Endodermal cell (in vitro differentiated cells): Measurements from ENCODE around the gene DTD1. TPM values are rescaled to one million over a fixed set of nuclear protein-coding genes. Genes with fewer than 3 reads are reported as not detected.

ENCODE experiments used
- DNase-seq: peaks from one replicate; pipeline ENCODE4 v3.0.0-alpha.2; 2017
- H3K27ac ChIP-seq: 2 replicates; pipeline ENCODE4 v1.5.1; 2013; ENCODE audit warnings: mild to moderate bottlenecking, low read depth, low read length, moderate library complexity
- H3K27me3 ChIP-seq: 2 replicates; pipeline ENCODE4 v1.6.1; 2013; ENCODE audit warnings: mild to moderate bottlenecking, low read length, moderate library complexity; ENCODE audit not compliant: insufficient read depth, control insufficient read depth, poor library complexity, severe bottlenecking
- H3K36me3 ChIP-seq: 2 replicates; pipeline ENCODE4 v1.7.0; 2013; ENCODE audit warnings: mild to moderate bottlenecking, low read length, moderate library complexity; ENCODE audit not compliant: control insufficient read depth, insufficient read depth
- H3K4me1 ChIP-seq: one replicate; pipeline ENCODE4 v1.7.0; 2013; ENCODE audit warnings: low read length; ENCODE audit not compliant: control insufficient read depth, insufficient read depth
- H3K4me3 ChIP-seq: 2 replicates; pipeline ENCODE4 v1.5.1; 2013; ENCODE audit warnings: mild to moderate bottlenecking, low read length, moderate library complexity
- H3K9ac ChIP-seq: 2 replicates; pipeline ENCODE4 v1.6.1; 2013; ENCODE audit warnings: mild to moderate bottlenecking, low read length, moderate library complexity; ENCODE audit not compliant: poor library complexity, severe bottlenecking; ENCODE audit errors: extremely low read depth
- H3K9me3 ChIP-seq: 2 replicates; pipeline ENCODE4 v1.6.1; 2013; ENCODE audit warnings: mild to moderate bottlenecking, low read length, moderate library complexity; ENCODE audit not compliant: control insufficient read depth
- H3K27ac Mint-ChIP-seq: 2 replicates; pipeline ENCODE4 v1.8.0; 2020; ENCODE audit warnings: mixed read lengths
- H3K27me3 Mint-ChIP-seq: 2 replicates; pipeline ENCODE4 v1.8.0; 2021; ENCODE audit warnings: mild to moderate bottlenecking, mixed read lengths; ENCODE audit not compliant: insufficient read depth
- H3K36me3 Mint-ChIP-seq: 2 replicates; pipeline ENCODE4 v1.8.0; 2020; ENCODE audit warnings: low read depth, mixed read lengths
- H3K4me1 Mint-ChIP-seq: 2 replicates; pipeline ENCODE4 v1.8.0; 2020; ENCODE audit warnings: mixed read lengths
- H3K4me3 Mint-ChIP-seq: 2 replicates; pipeline ENCODE4 v1.8.0; 2020; ENCODE audit warnings: mild to moderate bottlenecking, moderate library complexity, mixed read lengths
- H3K9me3 Mint-ChIP-seq: 2 replicates; pipeline ENCODE4 v1.8.0; 2020; ENCODE audit warnings: mild to moderate bottlenecking, mixed read lengths
- WGBS, 2 experiments: methylation state at CpG; one replicate each; pipeline versions ENCODE4 v1.1.5 to v1.1.7; 2013; ENCODE audit warnings: missing lambda C conversion rate in 2 of 2, mixed read lengths in 1 of 2; ENCODE audit not compliant: insufficient coverage in 1 of 2, insufficient read length in 1 of 2; 5-methylcytosine and 5-hydroxymethylcytosine counted together
- total RNA-seq, 2 donors: library from RNA; stranded (reverse); fragmentation: NEBNext Ultra II Directional in 1 of 2; extraction: Animal tissue kit (Norgen Biotek cat#: 25700) in 1 of 2; gene quantifications; 2 replicates in 1 of 2; 3 replicates in 1 of 2; pipeline ENCODE4 v1.2.1, GENCODE V29; 2021
- TF ChIP-seq, protein P1 (sequence below): fragments of 200-600 bp; sonication (generic); conservative IDR thresholded peaks from 2 replicates; pipeline ENCODE4 v1.5.0; 2021; ENCODE audit warnings: antibody characterized with exemption, mild to moderate bottlenecking

DTD1 gene
- total RNA-seq, 2 donors from 2014 or later = 34.2 to 44.0 TPM

GRCh38 chr20:18623156-18623910, 35.5 kb downstream of the DTD1 start:
- Histone ChIP-seq H3K9me3 (no peaks in the 10 kb centered on the region), H3K9ac (no peak overlapping the region), H3K36me3 (no peaks in the 10 kb centered on the region), H3K27me3 (no peaks in the 10 kb centered on the region), H3K27ac (no peak overlapping the region), H3K4me3 (no peak overlapping the region), H3K4me1 (no peaks in the 10 kb centered on the region)
- TF ChIP-seq, protein P1, sequence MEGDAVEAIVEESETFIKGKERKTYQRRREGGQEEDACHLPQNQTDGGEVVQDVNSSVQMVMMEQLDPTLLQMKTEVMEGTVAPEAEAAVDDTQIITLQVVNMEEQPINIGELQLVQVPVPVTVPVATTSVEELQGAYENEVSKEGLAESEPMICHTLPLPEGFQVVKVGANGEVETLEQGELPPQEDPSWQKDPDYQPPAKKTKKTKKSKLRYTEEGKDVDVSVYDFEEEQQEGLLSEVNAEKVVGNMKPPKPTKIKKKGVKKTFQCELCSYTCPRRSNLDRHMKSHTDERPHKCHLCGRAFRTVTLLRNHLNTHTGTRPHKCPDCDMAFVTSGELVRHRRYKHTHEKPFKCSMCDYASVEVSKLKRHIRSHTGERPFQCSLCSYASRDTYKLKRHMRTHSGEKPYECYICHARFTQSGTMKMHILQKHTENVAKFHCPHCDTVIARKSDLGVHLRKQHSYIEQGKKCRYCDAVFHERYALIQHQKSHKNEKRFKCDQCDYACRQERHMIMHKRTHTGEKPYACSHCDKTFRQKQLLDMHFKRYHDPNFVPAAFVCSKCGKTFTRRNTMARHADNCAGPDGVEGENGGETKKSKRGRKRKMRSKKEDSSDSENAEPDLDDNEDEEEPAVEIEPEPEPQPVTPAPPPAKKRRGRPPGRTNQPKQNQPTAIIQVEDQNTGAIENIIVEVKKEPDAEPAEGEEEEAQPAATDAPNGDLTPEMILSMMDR = no peak
- Mint-ChIP-seq H3K9me3 (no peaks in the 10 kb centered on the region), H3K4me1 (no peaks in the 10 kb centered on the region), H3K27ac (no peak overlapping the region), H3K36me3 (peaks cover 6% of the 10 kb centered on the region), H3K27me3 (no peaks in the 10 kb centered on the region), H3K4me3 (no peak overlapping the region)
- no peak for DNase-seq
- WGBS, 2 experiments = 85 to 100% methylated on average over 5 to 12 of the region's 14 CpGs

DNA sequence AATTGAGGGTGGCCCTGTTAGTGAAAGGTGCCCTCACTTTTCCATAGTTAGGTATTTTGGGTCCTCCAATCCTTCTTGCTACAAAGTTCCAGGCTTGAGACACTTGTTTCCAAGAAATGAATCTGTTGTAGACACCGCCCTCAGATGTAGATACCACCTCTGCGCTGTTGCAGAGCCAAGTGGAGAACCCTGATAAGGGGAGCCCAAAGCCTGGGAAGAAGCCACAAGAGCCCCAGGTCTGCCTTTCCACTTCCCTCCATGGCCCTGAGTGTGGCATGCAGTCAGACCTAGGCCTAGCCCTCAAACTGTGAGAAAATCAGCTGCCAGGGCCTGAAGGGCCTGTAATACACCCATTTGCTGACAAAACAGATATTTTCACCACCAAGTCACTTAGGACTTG, 37.1 kb downstream of the DTD1 start:
- Mint-ChIP-seq H3K9me3 (no peaks in the 10 kb centered on the region), H3K27me3 (no peaks in the 10 kb centered on the region), H3K4me1 (no peaks in the 10 kb centered on the region), H3K4me3 (no peak overlapping the region), H3K36me3 (peaks cover 9% of the 10 kb centered on the region), H3K27ac (peak overlapping the region; percentile 39)
- no peak overlapping the region for H3K27ac ChIP-seq
- H3K9me3 ChIP-seq = no peaks in the 10 kb centered on the region
- no peaks in the 10 kb centered on the region for H3K36me3 ChIP-seq
- H3K4me3 ChIP-seq = no peak overlapping the region
- DNase-seq = no peak
- no peak overlapping the region for H3K9ac ChIP-seq
- 50% methylated on average over 2 of the region's 2 CpGs for WGBS, 2 experiments
- TF ChIP-seq, protein P1 = no peak
- H3K27me3 ChIP-seq = no peaks in the 10 kb centered on the region
- H3K4me1 ChIP-seq = no peaks in the 10 kb centered on the region

- H3K27ac ChIP-seq = no peak overlapping the region
- Mint-ChIP-seq H3K27me3 (no peaks in the 10 kb centered on the region), H3K4me1 (no peaks in the 10 kb centered on the region), H3K27ac (no peak overlapping the region), H3K36me3 (peaks cover 9% of the 10 kb centered on the region), H3K4me3 (no peak overlapping the region), H3K9me3 (no peaks in the 10 kb centered on the region)
- H3K9ac ChIP-seq = no peak overlapping the region
- WGBS, 2 experiments = 80 to 100% methylated on average over 2 to 6 of the region's 6 CpGs
- no peaks in the 10 kb centered on the region for H3K27me3 ChIP-seq
- H3K4me3 ChIP-seq = no peak overlapping the region
- no peaks in the 10 kb centered on the region for H3K4me1 ChIP-seq
- TF ChIP-seq, protein P1 = no peak
- DNase-seq = no peak
- H3K36me3 ChIP-seq = no peaks in the 10 kb centered on the region
- H3K9me3 ChIP-seq = no peaks in the 10 kb centered on the region
These were observed 38.2 kb downstream of the DTD1 start for GRCh38 chr20:18625907-18626655.
